HFFc6 (cell line): ENCODE measurements around the gene PTPRC. TPM values are rescaled to one million over a fixed set of nuclear protein-coding genes. Genes with fewer than 3 reads are reported as not detected.

Source experiments
- DNase-seq: peaks from one replicate; pipeline ENCODE4 v3.0.0-alpha.2; 2018
- H3K27ac Mint-ChIP-seq: 2 replicates; pipeline ENCODE4 v1.8.0; 2020; ENCODE audit warnings: mild to moderate bottlenecking, mixed read lengths
- H3K27me3 Mint-ChIP-seq: 2 replicates; pipeline ENCODE4 v1.8.0; 2021; ENCODE audit warnings: mild to moderate bottlenecking, moderate library complexity, mixed read lengths; ENCODE audit not compliant: insufficient read depth
- H3K36me3 Mint-ChIP-seq: 2 replicates; pipeline ENCODE4 v1.8.0; 2021; ENCODE audit warnings: low read depth, mixed read lengths
- H3K4me1 Mint-ChIP-seq: 2 replicates; pipeline ENCODE4 v1.8.0; 2020; ENCODE audit warnings: low read depth, mixed read lengths
- H3K4me3 Mint-ChIP-seq: 2 replicates; pipeline ENCODE4 v1.8.0; 2020; ENCODE audit warnings: mild to moderate bottlenecking, moderate library complexity, mixed read lengths
- H3K9me3 Mint-ChIP-seq: 2 replicates; pipeline ENCODE4 v1.8.0; 2020; ENCODE audit warnings: mild to moderate bottlenecking, mixed read lengths
- CTCF ChIP-seq: fragments of 200-600 bp; sonication (generic); IDR thresholded peaks from 2 replicates; pipeline ENCODE4 v1.5.0; 2021; ENCODE audit warnings: antibody characterized with exemption, mild to moderate bottlenecking
- total RNA-seq, 6 experiments: library from RNA; stranded (reverse); fragmentation: NEBNext Ultra II Directional; extraction: Animal tissue kit (Norgen Biotek cat#: 25700); gene quantifications; 2 replicates in 1 of 6; 3 replicates in 5 of 6; pipeline ENCODE4 v1.2.3, GENCODE V29; 2021

Gene PTPRC
- total RNA-seq, 6 experiments from 2014 or later = 0.19 to 0.96 (median 0.79) TPM

- TF ChIP-seq CTCF = no peak
- Mint-ChIP-seq H3K27ac (peak overlapping the region; percentile 74), H3K9me3 (no peaks in the 10 kb centered on the region), H3K36me3 (peaks cover 19% of the 10 kb centered on the region), H3K27me3 (no peaks in the 10 kb centered on the region; the same call in 1 of the 2 replicates), H3K4me3 (no peak overlapping the region), H3K4me1 (peaks cover 65% of the 10 kb centered on the region)
- DNase-seq = no peak
Measured at GRCh38 chr1:198628067-198628455, 10.8 kb upstream of the PTPRC start.

- peaks cover 55% of the 10 kb centered on the region for H3K4me1 Mint-ChIP-seq
- no peak overlapping the region for H3K4me3 Mint-ChIP-seq
- no peak for TF ChIP-seq CTCF
- peaks cover 34% of the 10 kb centered on the region for H3K36me3 Mint-ChIP-seq
- no peaks in the 10 kb centered on the region; the same call in 1 of the 2 replicates for H3K27me3 Mint-ChIP-seq
- H3K27ac Mint-ChIP-seq = no peak overlapping the region
- no peak for DNase-seq
- H3K9me3 Mint-ChIP-seq = no peaks in the 10 kb centered on the region
Measured at GRCh38 chr1:198629610-198630009, 9.2 kb upstream of the PTPRC start.

- Mint-ChIP-seq H3K27ac (no peak overlapping the region), H3K9me3 (no peaks in the 10 kb centered on the region), H3K36me3 (peaks cover 36% of the 10 kb centered on the region), H3K4me1 (peaks cover 46% of the 10 kb centered on the region), H3K4me3 (no peak overlapping the region), H3K27me3 (no peaks in the 10 kb centered on the region; the same call in 1 of the 2 replicates)
- no peak for TF ChIP-seq CTCF
- no peak for DNase-seq
Measured at GRCh38 chr1:198630863-198631262, 8.0 kb upstream of the PTPRC start.

GRCh38 chr1:198631292-198631691 is 7.5 kb upstream of the PTPRC start:
- Mint-ChIP-seq H3K9me3 (no peaks in the 10 kb centered on the region), H3K4me1 (peaks cover 42% of the 10 kb centered on the region), H3K27ac (no peak overlapping the region), H3K27me3 (no peaks in the 10 kb centered on the region; the same call in 1 of the 2 replicates), H3K36me3 (peaks cover 32% of the 10 kb centered on the region), H3K4me3 (no peak overlapping the region)
- DNase-seq = no peak
- TF ChIP-seq CTCF = no peak

GRCh38 chr1:198632007-198632406 is 6.8 kb upstream of the PTPRC start:
- no peak for TF ChIP-seq CTCF
- Mint-ChIP-seq H3K27me3 (no peaks in the 10 kb centered on the region; the same call in 1 of the 2 replicates), H3K9me3 (no peaks in the 10 kb centered on the region), H3K36me3 (peaks cover 25% of the 10 kb centered on the region), H3K4me1 (peaks cover 35% of the 10 kb centered on the region), H3K4me3 (no peak overlapping the region), H3K27ac (peak overlapping the region; percentile 65)
- no peak for DNase-seq

- H3K4me1 Mint-ChIP-seq = peaks cover 21% of the 10 kb centered on the region
- no peaks in the 10 kb centered on the region for H3K9me3 Mint-ChIP-seq
- peaks cover 19% of the 10 kb centered on the region; the same call in 1 of the 2 replicates for H3K36me3 Mint-ChIP-seq
- no peaks in the 10 kb centered on the region; the same call in 1 of the 2 replicates for H3K27me3 Mint-ChIP-seq
- no peak for TF ChIP-seq CTCF
- no peak overlapping the region for H3K27ac Mint-ChIP-seq
- no peak overlapping the region for H3K4me3 Mint-ChIP-seq
- DNase-seq = no peak
Measured at GRCh38 chr1:198633675-198634121, 5.1 kb upstream of the PTPRC start.
